T-helper 2 cell treated with Interferon-gamma antibody and Interleukin-4, amounts not matched to agents 100 ng/mL and 5 ng/mL, for 36 hours (primary cell): ENCODE measurements around the gene TPD52L2. TPM values are rescaled to one million over a fixed set of nuclear protein-coding genes. Genes with fewer than 3 reads are reported as not detected.

Experiments used
- intact Hi-C: fragments of 100-400 bp; cut with micrococcal nuclease; formaldehyde crosslinking; loops from one replicate; pipeline ENCODE4 v1.15.1; 2023
- total RNA-seq: library from RNA; stranded (reverse); gene quantifications from 2 replicates; pipeline ENCODE4 v1.2.3, GENCODE V29; 2022

TPD52L2 gene
- total RNA-seq = 46.4 and 48.3 TPM in 2 replicates

- intact Hi-C loops = loop anchor here (1.0 to 10.0 kb wide), 8 partner anchors 29 to 328 kb away; partner anchors contain the start of genes ARFRP1, LIME1, PTK6 and RTEL1
Observed at GRCh38 chr20:63864978-63865640, at the start of gene TPD52L2. TPD52L2 (plus strand) TSS chr20:63865270; CDS start chr20:63865366, 96 bp downstream.

- intact Hi-C loops = no loop called here
Observed at GRCh38 chr20:63815615-63816253, 49.3 kb upstream of the TPD52L2 start.

- intact Hi-C loops = no loop called here
Observed at GRCh38 chr20:63819224-63819921, 45.7 kb upstream of the TPD52L2 start.

- intact Hi-C loops = no loop called here
Observed at GRCh38 chr20:63821811-63822210, 43.3 kb upstream of the TPD52L2 start.

GRCh38 chr20:63822276-63822696 is 42.8 kb upstream of the TPD52L2 start:
- intact Hi-C loops = no loop called here

GRCh38 chr20:63823691-63824311 is 41.3 kb upstream of the TPD52L2 start:
- intact Hi-C loops = no loop called here

- intact Hi-C loops = no loop called here
Observed at GRCh38 chr20:63825331-63826118, 39.5 kb upstream of the TPD52L2 start.

- intact Hi-C loops = no loop called here
Observed at GRCh38 chr20:63826753-63827152, 38.3 kb upstream of the TPD52L2 start.

- intact Hi-C loops = no loop called here
Observed at GRCh38 chr20:63828124-63828523, 36.9 kb upstream of the TPD52L2 start.

GRCh38 chr20:63828545-63828944 is 36.5 kb upstream of the TPD52L2 start:
- intact Hi-C loops = no loop called here

GRCh38 chr20:63828951-63829350 is 36.1 kb upstream of the TPD52L2 start:
- intact Hi-C loops = no loop called here

GRCh38 chr20:63829603-63829944 is 35.5 kb upstream of the TPD52L2 start:
- intact Hi-C loops = no loop called here

GRCh38 chr20:63829945-63830835 is 34.9 kb upstream of the TPD52L2 start:
- intact Hi-C loops = no loop called here

GRCh38 chr20:63830841-63831588 is 34.1 kb upstream of the TPD52L2 start, which contains the start of gene ZBTB46:
ZBTB46 (minus strand) TSS chr20:63831264; CDS start chr20:63790757, 40,507 bp downstream.
- intact Hi-C loops = no loop called here

- intact Hi-C loops = no loop called here
Observed at GRCh38 chr20:63831646-63831992, 33.5 kb upstream of the TPD52L2 start.

GRCh38 chr20:63831993-63832686 is 32.9 kb upstream of the TPD52L2 start:
- intact Hi-C loops = no loop called here

- intact Hi-C loops = no loop called here
Observed at GRCh38 chr20:63833776-63834490, 31.1 kb upstream of the TPD52L2 start.

- intact Hi-C loops = no loop called here
Observed at GRCh38 chr20:63834491-63834880, 30.6 kb upstream of the TPD52L2 start.
